HFF-Myc (cell line): ENCODE measurements around the gene HOXB3.
A peak's percentile ranks its signal among the peaks of the same experiment; 100 is the strongest.

ENCODE experiments used
- DNase-seq: peaks from one replicate; pipeline ENCODE4 v3.0.0-alpha.2; 2011; ENCODE audit warnings: low read depth; ENCODE audit errors: extremely low read depth
- H3K4me3 ChIP-seq: replicated peaks from 2 replicates; pipeline ENCODE4 v1.5.1; 2011; ENCODE audit warnings: low read depth, mild to moderate bottlenecking, control low read depth, low read length
- CTCF ChIP-seq: IDR thresholded peaks from 2 replicates; pipeline ENCODE4 v1.5.1; 2012; ENCODE audit warnings: mild to moderate bottlenecking, low read depth, low read length, control low read depth; ENCODE audit errors: missing control alignments

The HOXB3 gene

GRCh38 chr17:48505788-48506187, 84.3 kb downstream of the HOXB3 start:
- TF ChIP-seq CTCF, result no peak
- peak; percentile 79 for DNase-seq
- H3K4me3 ChIP-seq, result no peak overlapping the region

DNA sequence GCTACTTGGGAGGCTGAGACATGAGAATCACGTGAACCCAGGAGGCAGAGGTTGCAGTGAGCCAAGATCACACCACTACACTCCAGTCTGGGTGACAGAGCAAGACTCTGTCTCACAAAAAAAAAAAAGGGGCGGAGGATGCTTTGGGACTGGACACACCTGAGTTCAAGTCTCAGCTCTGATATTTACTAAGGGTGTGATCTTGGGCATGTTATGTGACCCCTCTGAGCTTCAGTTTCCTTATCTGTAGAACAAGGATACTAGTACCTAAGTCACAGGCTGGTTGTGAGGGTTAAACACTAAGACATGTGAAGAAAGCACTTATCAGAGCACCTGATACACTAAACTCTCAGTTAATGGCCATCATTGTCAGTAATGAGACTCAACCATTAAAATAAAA, 85.1 kb downstream of the HOXB3 start:
- no peak for TF ChIP-seq CTCF
- H3K4me3 ChIP-seq, result no peak overlapping the region
- DNase-seq, result no peak

DNA sequence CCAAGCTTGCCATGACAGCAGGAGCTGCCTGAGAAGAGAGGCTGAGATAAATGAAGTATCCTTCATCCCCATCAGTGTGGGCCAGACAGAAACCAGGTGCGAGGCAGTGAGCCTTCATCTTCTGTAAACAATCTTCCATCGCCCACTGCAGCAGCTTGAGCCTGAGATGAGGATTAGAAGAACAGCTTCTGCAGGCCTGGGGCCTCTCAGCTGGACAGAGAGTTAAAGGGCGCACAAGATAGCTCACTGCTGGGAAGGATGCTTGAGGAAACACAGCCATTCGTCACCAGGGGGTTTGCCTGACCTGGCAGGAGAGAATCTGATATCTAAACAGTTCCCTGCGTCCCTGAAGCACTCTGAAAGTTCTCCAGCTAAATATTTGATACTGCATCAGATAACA, 86.3 kb downstream of the HOXB3 start:
- no peak for DNase-seq
- no peak overlapping the region for H3K4me3 ChIP-seq
- no peak for TF ChIP-seq CTCF

GRCh38 chr17:48502901-48503300, 87.1 kb downstream of the HOXB3 start:
- H3K4me3 ChIP-seq, result no peak overlapping the region
- DNase-seq, result no peak
- no peak for TF ChIP-seq CTCF

- no peak for TF ChIP-seq CTCF
- DNase-seq, result no peak
- no peak overlapping the region for H3K4me3 ChIP-seq
These were observed 87.7 kb downstream of the HOXB3 start for GRCh38 chr17:48502312-48502711.

GRCh38 chr17:48500435-48501426, 89.3 kb downstream of the HOXB3 start:
- no peak overlapping the region for H3K4me3 ChIP-seq
- DNase-seq, result no peak
- no peak for TF ChIP-seq CTCF
